Measurements from ENCODE around the gene KCTD3. TPM values are rescaled to one million over a fixed set of nuclear protein-coding genes. Genes with fewer than 3 reads are reported as not detected.

The KCTD3 gene
- total RNA-seq, 1 experiment from 2014 or later, result 39.3 TPM

DNA sequence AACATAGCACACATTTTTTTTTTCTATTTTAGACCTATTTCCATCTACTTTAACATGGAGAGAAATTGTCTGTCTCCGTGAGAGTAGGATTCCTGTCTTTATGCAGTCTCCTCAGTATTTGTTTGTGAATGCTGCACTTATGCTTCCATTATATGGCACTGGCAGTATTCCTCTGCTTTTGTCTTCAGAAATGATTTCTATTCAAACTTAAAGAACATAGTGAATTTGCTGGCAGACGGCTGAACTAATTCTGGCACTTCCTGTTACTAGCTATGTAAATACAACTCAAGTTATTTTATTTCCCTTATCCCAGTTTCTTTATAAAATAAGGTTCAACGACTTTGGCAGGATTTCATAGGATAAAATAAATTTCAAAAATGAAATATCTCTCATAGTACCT is 45.3 kb downstream of the KCTD3 start:
- TF ChIP-seq, protein P1, sequence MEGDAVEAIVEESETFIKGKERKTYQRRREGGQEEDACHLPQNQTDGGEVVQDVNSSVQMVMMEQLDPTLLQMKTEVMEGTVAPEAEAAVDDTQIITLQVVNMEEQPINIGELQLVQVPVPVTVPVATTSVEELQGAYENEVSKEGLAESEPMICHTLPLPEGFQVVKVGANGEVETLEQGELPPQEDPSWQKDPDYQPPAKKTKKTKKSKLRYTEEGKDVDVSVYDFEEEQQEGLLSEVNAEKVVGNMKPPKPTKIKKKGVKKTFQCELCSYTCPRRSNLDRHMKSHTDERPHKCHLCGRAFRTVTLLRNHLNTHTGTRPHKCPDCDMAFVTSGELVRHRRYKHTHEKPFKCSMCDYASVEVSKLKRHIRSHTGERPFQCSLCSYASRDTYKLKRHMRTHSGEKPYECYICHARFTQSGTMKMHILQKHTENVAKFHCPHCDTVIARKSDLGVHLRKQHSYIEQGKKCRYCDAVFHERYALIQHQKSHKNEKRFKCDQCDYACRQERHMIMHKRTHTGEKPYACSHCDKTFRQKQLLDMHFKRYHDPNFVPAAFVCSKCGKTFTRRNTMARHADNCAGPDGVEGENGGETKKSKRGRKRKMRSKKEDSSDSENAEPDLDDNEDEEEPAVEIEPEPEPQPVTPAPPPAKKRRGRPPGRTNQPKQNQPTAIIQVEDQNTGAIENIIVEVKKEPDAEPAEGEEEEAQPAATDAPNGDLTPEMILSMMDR (conservative IDR thresholded peaks at IDR 0.05), result no peak
- Histone ChIP-seq H3K9me3 (ENCODE audit: control insufficient read depth, low read depth, low read length) (no peaks in the 10 kb centered on the region), H2AK5ac (ENCODE audit: insufficient read length, low read length) (no peak overlapping the region), H2BK15ac (ENCODE audit: low read depth, low read length) (no peak overlapping the region), H2AFZ (ENCODE audit: low read length) (no peak overlapping the region), H4K20me1 (ENCODE audit: control insufficient read depth, insufficient read depth, insufficient read length) (no peaks in the 10 kb centered on the region), H3K4me2 (ENCODE audit: insufficient read depth, insufficient read length, low read length) (no peak overlapping the region), H3K9ac (ENCODE audit: extremely low read depth, insufficient read length, low read length) (no peak overlapping the region), H3T11ph (ENCODE audit: low read length) (no peak overlapping the region), H3K23me2 (ENCODE audit: insufficient read length, low read depth, low read length, poor library complexity, severe bottlenecking) (no peaks in the 10 kb centered on the region), H2BK12ac (ENCODE audit: insufficient read length, low read depth, low read length) (no peak overlapping the region), H3K27ac (ENCODE audit: insufficient read length, low read depth, low read length) (no peak overlapping the region), H2BK20ac (ENCODE audit: low read depth, low read length, poor library complexity, severe bottlenecking) (no peak overlapping the region), H3K56ac (ENCODE audit: insufficient read length, low read depth, low read length) (no peak overlapping the region), H4K5ac (ENCODE audit: insufficient read length, low read depth, low read length) (no peak overlapping the region), H4K8ac (replicated peaks; ENCODE audit: insufficient read length, low read depth, low read length) (no peak overlapping the region), H2BK5ac (ENCODE audit: insufficient read length, low read length) (no peak overlapping the region), H2BK120ac (ENCODE audit: low read depth, low read length, poor library complexity, severe bottlenecking) (no peak overlapping the region), H3K79me2 (ENCODE audit: insufficient read depth, low read length) (no peaks in the 10 kb centered on the region; the same call in 1 of the 2 replicates), H3K79me1 (ENCODE audit: insufficient read depth, low read depth, low read length, poor library complexity, severe bottlenecking) (no peaks in the 10 kb centered on the region), H4K91ac (ENCODE audit: insufficient read length, low read depth, low read length) (no peak overlapping the region), H3K27me3 (ENCODE audit: insufficient read depth, low read length) (no peaks in the 10 kb centered on the region), H3K14ac (ENCODE audit: insufficient read depth, low read length) (no peak overlapping the region), H3K4ac (ENCODE audit: low read depth, low read length) (no peak overlapping the region), H3K23ac (ENCODE audit: insufficient read length, low read depth, low read length) (no peak overlapping the region), H3K4me1 (ENCODE audit: insufficient read depth, low read length) (no peaks in the 10 kb centered on the region; the same call in 1 of the 2 replicates), H3K18ac (ENCODE audit: insufficient read length, low read depth, low read length) (no peak overlapping the region)
- Mint-ChIP-seq H3K27me3 (ENCODE audit: low read depth) (no peaks in the 10 kb centered on the region), H3K4me3 (no peak overlapping the region), H3K4me1 (peaks cover 11 to 19% of the 10 kb centered on the region in 2 experiments), H3K27ac (peak overlapping the region in 1 of 3 experiments; percentile 58; a peak in 1 of 7 replicates), H3K9me3 (peaks cover 0 to 5% of the 10 kb centered on the region in 2 experiments; a peak in 1 of 5 replicates), H3K36me3 (ENCODE audit: insufficient read depth in 1 of 3, low read depth in 3 of 3) (peaks cover 33 to 69% (median 53%) of the 10 kb centered on the region in 3 experiments)
- no peak for DNase-seq
- WGBS (ENCODE audit: extremely low coverage, insufficient read length, low lambda C conversion rate), result no CpG with 5 or more reads among the region's 3 CpGs

Data from H9 (cell line).